HL-60 (cell line): ENCODE results near the gene TNIP1.

Source experiments
- DNase-seq, 2 experiments: peaks; one replicate each; pipeline ENCODE4 v3.0.0-alpha.2; 2010 to 2020; ENCODE audit warnings: low read depth in 1 of 2, low spot score in 1 of 2
- H3K27ac ChIP-seq: fragments of 250-450 bp; sonication (Bioruptor Pico); replicated peaks from 2 replicates; pipeline ENCODE4 v1.5.1; 2020; ENCODE audit warnings: mild to moderate bottlenecking, moderate library complexity
- H3K27me3 ChIP-seq: fragments of 250-450 bp; sonication (Bioruptor Pico); 2 replicates; pipeline ENCODE4 v1.5.1; 2021; ENCODE audit warnings: mild to moderate bottlenecking, moderate library complexity; ENCODE audit not compliant: insufficient read depth, poor library complexity, severe bottlenecking
- H3K4me3 ChIP-seq: replicated peaks from 2 replicates; pipeline ENCODE4 v1.5.1; 2011; ENCODE audit warnings: mild to moderate bottlenecking, control low read depth, low read length; ENCODE audit not compliant: insufficient read depth
- CTCF ChIP-seq: IDR thresholded peaks from one replicate; pipeline ENCODE4 v1.5.1; 2011; ENCODE audit warnings: low read length, control low read depth, inconsistent platforms; ENCODE audit not compliant: insufficient read depth
- GABPA ChIP-seq: IDR thresholded peaks from 2 replicates; pipeline ENCODE4 v1.6.1; 2012; ENCODE audit warnings: low read depth
- POLR2AphosphoS5 ChIP-seq: IDR thresholded peaks from 2 replicates; pipeline ENCODE4 v1.6.1; 2012; ENCODE audit warnings: low read depth
- REST ChIP-seq: IDR thresholded peaks from 2 replicates; pipeline ENCODE4 v1.6.1; 2012; ENCODE audit warnings: low read depth; ENCODE audit not compliant: insufficient replicate concordance
- SPI1 ChIP-seq: IDR thresholded peaks from 2 replicates; pipeline ENCODE4 v1.6.1; 2012; ENCODE audit warnings: low read depth, mild to moderate bottlenecking, borderline replicate concordance

The TNIP1 gene

GRCh38 chr5:151071021-151071420, 9.8 kb downstream of the TNIP1 start:
- Histone ChIP-seq H3K4me3 (no peak overlapping the region), H3K27me3 (no peaks in the 10 kb centered on the region), H3K27ac (no peak overlapping the region)
- no peak for DNase-seq
- TF ChIP-seq CTCF: no peak
- no peak for TF ChIP-seq REST
- no peak for TF ChIP-seq POLR2AphosphoS5
- no peak for TF ChIP-seq SPI1
- TF ChIP-seq GABPA: no peak

GRCh38 chr5:151070449-151070848, 10.4 kb downstream of the TNIP1 start:
- Histone ChIP-seq H3K27me3 (no peaks in the 10 kb centered on the region), H3K27ac (no peak overlapping the region), H3K4me3 (no peak overlapping the region)
- no peak for DNase-seq
- TF ChIP-seq GABPA: no peak
- TF ChIP-seq SPI1: no peak
- TF ChIP-seq REST: no peak
- TF ChIP-seq CTCF: no peak
- no peak for TF ChIP-seq POLR2AphosphoS5

- Histone ChIP-seq H3K27ac (no peak overlapping the region), H3K27me3 (no peaks in the 10 kb centered on the region), H3K4me3 (no peak overlapping the region)
- DNase-seq: no peak
- TF ChIP-seq GABPA (no peak), SPI1 (no peak), CTCF (no peak), POLR2AphosphoS5 (no peak), REST (no peak)
Observed at GRCh38 chr5:151068433-151069197, 12.2 kb downstream of the TNIP1 start.
